ENCODE measurements around the gene PLK2.

GRCh38 chr5:58406394-58406793 is 53.5 kb downstream of the PLK2 start:
- TF ChIP-seq CTCF (optimal IDR thresholded peaks at IDR 0.05 in 1 of 3, IDR thresholded peaks at IDR 0.05 in 1 of 3, conservative IDR thresholded peaks at IDR 0.05 in 1 of 3; ENCODE audit: extremely low read depth in 1 of 3, insufficient read depth in 2 of 3, low read length in 3 of 3) (no peak), EZH2 (IDR thresholded peaks at IDR 0.05; ENCODE audit: low read length) (no peak)

Measured in keratinocyte (primary cell).